SK-N-SH treated with all-trans-retinoic acid at 6 μM for 48 hours (cell line): ENCODE results near the gene PRSS36.
"Not testable (repeated sequence)": the region's sequence is repeated elsewhere in the genome, so short reads cannot be mapped to it uniquely, and the experiment has no call there.

Source experiments
- ATAC-seq: fragments of 200-7000 bp; cut with Tn5 transposase; 3 replicates; pipeline ENCODE4 v1.9.1; 2020; ENCODE audit warnings: mild to moderate bottlenecking, moderate library complexity
- BACH2 ChIP-seq: fragments of 250-450 bp; sonication (Bioruptor Pico); IDR thresholded peaks from 2 replicates; pipeline ENCODE4 v1.9.0; 2021; ENCODE audit warnings: mild to moderate bottlenecking, borderline replicate concordance
- CREB5 ChIP-seq: fragments of 250-450 bp; sonication (Bioruptor Pico); IDR thresholded peaks from 2 replicates; pipeline ENCODE4 v1.5.1; 2020; ENCODE audit warnings: low read depth, mild to moderate bottlenecking, moderate library complexity
- CSRNP3 ChIP-seq: fragments of 250-450 bp; sonication (Bioruptor Pico); IDR thresholded peaks from 2 replicates; pipeline ENCODE4 v1.5.1; 2021; ENCODE audit warnings: mild to moderate bottlenecking, moderate library complexity
- ESRRG ChIP-seq: fragments of 250-450 bp; sonication (Bioruptor Pico); IDR thresholded peaks from 2 replicates; pipeline ENCODE4 v1.6.1; 2021; ENCODE audit warnings: mild to moderate bottlenecking
- GLIS3 ChIP-seq: fragments of 250-450 bp; sonication (Bioruptor Pico); IDR thresholded peaks from 2 replicates; pipeline ENCODE4 v1.5.0; 2020; ENCODE audit warnings: mild to moderate bottlenecking, moderate library complexity
- ISL1 ChIP-seq: fragments of 250-450 bp; sonication (Bioruptor Pico); IDR thresholded peaks from 2 replicates; pipeline ENCODE4 v2.1.2; 2022; ENCODE audit warnings: mild to moderate bottlenecking, moderate library complexity
- OSR1 ChIP-seq: fragments of 250-450 bp; sonication (Bioruptor Pico); IDR thresholded peaks from 2 replicates; pipeline ENCODE4 v1.8.0; 2022; ENCODE audit warnings: moderate library complexity, mild to moderate bottlenecking, inconsistent platforms
- PATZ1 ChIP-seq: fragments of 250-450 bp; sonication (Bioruptor Pico); IDR thresholded peaks from 2 replicates; pipeline ENCODE4 v1.8.0; 2020; ENCODE audit warnings: mild to moderate bottlenecking, moderate library complexity, borderline replicate concordance
- PPARA ChIP-seq: fragments of 250-450 bp; sonication (Bioruptor Pico); IDR thresholded peaks from 2 replicates; pipeline ENCODE4 v1.5.0; 2020; ENCODE audit warnings: mild to moderate bottlenecking, borderline replicate concordance
- RARB ChIP-seq: fragments of 250-450 bp; sonication (Bioruptor Pico); IDR thresholded peaks from 2 replicates; pipeline ENCODE4 v1.8.0; 2021; ENCODE audit warnings: mild to moderate bottlenecking, moderate library complexity
- TCF4 ChIP-seq: fragments of 250-450 bp; sonication (Bioruptor Pico); IDR thresholded peaks from 2 replicates; pipeline ENCODE4 v1.8.0; 2021; ENCODE audit warnings: mild to moderate bottlenecking, moderate library complexity, borderline replicate concordance
- TOX ChIP-seq: fragments of 250-450 bp; sonication (Bioruptor Pico); IDR thresholded peaks from 2 replicates; pipeline ENCODE4 v1.8.0; 2021; ENCODE audit warnings: mild to moderate bottlenecking, moderate library complexity, borderline replicate concordance
- TSHZ2 ChIP-seq: fragments of 250-450 bp; sonication (Bioruptor Pico); IDR thresholded peaks from 2 replicates; pipeline ENCODE4 v1.5.0; 2020; ENCODE audit warnings: mild to moderate bottlenecking, moderate library complexity
- ZFP30 ChIP-seq: fragments of 450-650 bp; formaldehyde crosslinking; IDR thresholded peaks from 2 replicates; pipeline ENCODE4 v1.5.0; 2022; ENCODE audit warnings: mild to moderate bottlenecking, moderate library complexity
- ZNF565 ChIP-seq: fragments of 450-650 bp; formaldehyde crosslinking; conservative IDR thresholded peaks from 2 replicates; pipeline ENCODE4 v1.5.0; 2020; ENCODE audit warnings: low read depth, mild to moderate bottlenecking, moderate library complexity
- ZNF70 ChIP-seq: fragments of 450-650 bp; formaldehyde crosslinking; IDR thresholded peaks from 2 replicates; pipeline ENCODE4 v1.5.0; 2020; ENCODE audit warnings: mild to moderate bottlenecking, moderate library complexity
- ZNF8 ChIP-seq: fragments of 450-650 bp; formaldehyde crosslinking; IDR thresholded peaks from 2 replicates; pipeline ENCODE4 v1.5.0; 2020; ENCODE audit warnings: mild to moderate bottlenecking, moderate library complexity

The PRSS36 gene

GRCh38 chr16:31157136-31157535 lies 7.3 kb upstream of the PRSS36 start:
- no peak for TF ChIP-seq ZNF8
- TF ChIP-seq GLIS3, result no peak
- TF ChIP-seq PATZ1, result no peak
- no peak for TF ChIP-seq TSHZ2
- TF ChIP-seq ZNF565 (CRISPR knock-in tag), result no peak
- TF ChIP-seq TCF4, result no peak
- no peak for TF ChIP-seq RARB
- TF ChIP-seq PPARA (CRISPR knock-in tag), result no peak
- TF ChIP-seq CSRNP3 (CRISPR knock-in tag), result no peak
- TF ChIP-seq OSR1, result no peak
- TF ChIP-seq ISL1 (CRISPR knock-in tag), result no peak
- no peak for TF ChIP-seq BACH2 (CRISPR knock-in tag)
- no peak for TF ChIP-seq TOX (CRISPR knock-in tag)
- peak; percentile 62 for ATAC-seq

- ATAC-seq, result not testable (repeated sequence)
Observed at GRCh38 chr16:31150976-31151375, 1.1 kb upstream of the PRSS36 start.

- ATAC-seq, result no peak
- TF ChIP-seq PATZ1 (no peak), TSHZ2 (no peak), PPARA (CRISPR knock-in tag) (no peak), OSR1 (no peak), CREB5 (CRISPR knock-in tag) (no peak), TOX (CRISPR knock-in tag) (no peak), ZNF8 (no peak), ZNF565 (CRISPR knock-in tag) (no peak), TCF4 (no peak), ESRRG (CRISPR knock-in tag) (no peak), GLIS3 (no peak)
Observed at GRCh38 chr16:31149332-31149731, 534 bp downstream of the PRSS36 start.

- ATAC-seq, result no peak
- no peak for TF ChIP-seq ZNF70 (CRISPR knock-in tag)
- TF ChIP-seq PPARA (CRISPR knock-in tag), result no peak
- no peak for TF ChIP-seq TCF4
- TF ChIP-seq TSHZ2, result no peak
- TF ChIP-seq PATZ1, result no peak
- TF ChIP-seq ESRRG (CRISPR knock-in tag), result no peak
- no peak for TF ChIP-seq ZFP30 (CRISPR knock-in tag)
Observed at GRCh38 chr16:31148896-31149295, 970 bp downstream of the PRSS36 start.
